CMK (cell line): ENCODE measurements around the gene SLC1A2.

Source experiments
- DNase-seq: peaks from one replicate; pipeline ENCODE4 v3.0.0-alpha.2; 2010; ENCODE audit warnings: low read depth

SLC1A2 gene

GRCh38 chr11:35348898-35349687 lies 70.3 kb downstream of the SLC1A2 start:
- no peak for DNase-seq

- DNase-seq: no peak
Observed at GRCh38 chr11:35347921-35348331, 71.4 kb downstream of the SLC1A2 start.

DNA sequence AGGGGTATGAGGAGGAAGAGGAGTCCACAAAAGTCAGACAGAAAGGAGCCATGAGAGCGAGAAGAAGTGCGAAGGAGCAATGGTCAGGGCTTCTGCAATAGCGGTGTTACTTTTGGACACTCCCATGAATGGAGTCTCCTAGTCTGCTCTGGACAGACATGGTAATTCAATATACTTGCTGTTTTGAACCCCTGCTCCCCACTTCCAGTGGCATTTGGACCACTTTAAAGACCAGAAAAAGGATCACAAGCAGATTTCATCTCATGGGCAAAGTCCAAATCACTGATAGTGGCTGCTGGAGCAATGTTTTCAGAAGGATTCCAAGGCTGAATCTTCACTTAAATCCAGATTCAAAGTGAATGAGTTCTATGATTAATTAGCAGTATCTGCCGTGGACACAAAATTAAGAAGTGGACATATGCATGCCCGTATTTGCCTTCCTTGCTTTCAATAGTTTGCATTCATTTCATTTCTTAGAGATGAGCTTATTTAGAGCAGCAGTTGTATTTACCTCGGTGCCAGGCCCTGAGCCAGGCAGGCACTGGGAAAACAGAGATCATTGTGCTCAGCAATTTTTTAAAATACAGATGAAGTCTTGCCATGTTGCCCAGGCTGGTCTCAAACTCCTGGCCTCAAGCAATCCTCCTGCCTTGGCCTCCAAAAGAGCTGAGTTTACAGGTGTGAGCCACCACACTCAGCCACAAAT lies 72.0 kb downstream of the SLC1A2 start:
- no peak for DNase-seq

DNA sequence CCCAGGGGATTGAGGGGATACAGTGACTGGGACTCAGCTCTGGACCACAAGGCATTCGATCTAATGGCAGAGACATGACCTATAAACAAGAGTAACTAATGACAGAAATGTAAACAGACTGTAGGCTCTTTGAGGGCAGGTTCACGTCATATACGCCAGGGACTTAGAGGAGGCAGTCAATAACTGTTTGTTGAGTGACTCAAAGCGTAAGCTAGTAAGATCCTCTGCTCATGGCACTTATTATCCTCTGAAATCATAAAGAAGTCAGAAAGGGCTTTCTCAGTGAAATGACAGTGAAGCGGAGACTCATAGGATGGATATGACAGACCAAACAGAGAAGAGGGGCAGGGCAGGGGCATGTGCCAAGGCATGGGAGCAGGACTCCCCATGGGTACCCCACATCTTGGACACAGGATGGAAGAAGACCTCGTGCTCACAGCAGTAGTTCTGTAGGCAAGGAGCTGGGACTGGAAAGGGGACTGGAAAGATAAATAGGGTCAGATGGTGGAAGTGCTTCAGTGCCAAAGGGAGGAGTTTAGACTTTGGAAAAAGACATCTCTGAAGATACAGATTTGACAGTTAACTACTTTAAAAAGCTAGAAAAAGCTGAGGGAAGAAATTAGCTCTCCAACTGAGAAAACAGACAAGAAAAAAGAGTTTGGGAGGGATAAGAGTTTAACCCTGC lies 72.7 kb downstream of the SLC1A2 start:
- no peak for DNase-seq

GRCh38 chr11:35344681-35345574 lies 74.4 kb downstream of the SLC1A2 start:
- no peak for DNase-seq

- DNase-seq: peak; percentile 65
Observed at GRCh38 chr11:35343033-35343598, 76.2 kb downstream of the SLC1A2 start.

DNA sequence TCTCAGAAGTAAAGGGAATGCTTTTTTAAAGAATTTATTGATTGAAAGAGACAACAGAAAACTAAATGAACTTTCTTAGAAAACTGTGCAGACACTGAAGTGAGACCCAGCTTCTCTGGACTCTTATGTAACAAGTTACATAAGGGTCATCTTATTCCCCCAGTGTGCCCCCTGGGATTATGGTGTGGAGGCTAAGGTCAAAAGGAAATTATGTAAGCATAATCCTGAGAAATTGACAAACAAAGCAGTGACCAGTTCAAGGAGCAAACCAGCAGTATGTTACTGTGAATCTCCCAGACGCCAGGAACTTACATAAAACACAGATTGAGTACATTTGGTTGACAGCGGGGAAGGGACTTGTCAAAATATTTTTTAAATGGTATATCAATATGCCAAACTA lies 78.6 kb downstream of the SLC1A2 start:
- DNase-seq: no peak

DNA sequence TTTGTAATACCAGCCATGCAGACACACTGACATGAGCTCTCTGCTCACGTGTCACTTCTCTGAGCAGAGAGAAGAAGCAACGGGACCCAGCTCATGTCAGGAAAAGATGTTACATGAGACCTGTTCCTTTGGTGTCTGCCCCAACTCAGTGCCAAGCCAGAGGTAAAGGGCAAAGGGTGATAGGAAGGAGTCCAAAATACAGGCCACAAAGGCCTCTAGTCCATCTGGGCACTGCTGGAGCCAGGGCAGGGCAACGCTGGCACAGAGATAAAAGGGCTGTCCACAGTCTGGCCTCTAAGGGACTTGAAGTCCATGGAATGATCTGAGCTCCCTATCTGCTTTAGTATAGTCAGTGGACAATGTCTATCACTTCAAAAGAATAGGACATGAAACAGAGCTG lies 79.3 kb downstream of the SLC1A2 start:
- DNase-seq: no peak

DNA sequence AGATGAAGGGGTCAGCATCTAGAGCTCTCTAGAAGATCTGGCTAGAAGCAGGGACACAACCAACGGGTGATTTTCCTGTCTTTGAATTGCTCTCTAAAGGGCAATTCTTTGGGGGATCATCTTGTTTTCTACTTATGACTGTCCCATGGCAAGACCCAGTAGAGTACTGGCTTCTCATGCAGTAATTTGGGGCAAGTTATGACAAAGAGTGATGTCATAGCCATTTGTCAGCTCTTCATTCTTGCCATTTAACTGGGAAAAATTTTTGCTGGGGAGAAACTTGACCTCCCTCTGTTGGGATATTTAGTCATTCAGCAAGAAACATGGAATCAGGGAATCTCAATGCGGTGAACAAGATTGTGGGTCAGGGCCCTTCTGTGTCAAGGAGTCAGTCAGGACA lies 80.4 kb downstream of the SLC1A2 start:
- DNase-seq: no peak

DNA sequence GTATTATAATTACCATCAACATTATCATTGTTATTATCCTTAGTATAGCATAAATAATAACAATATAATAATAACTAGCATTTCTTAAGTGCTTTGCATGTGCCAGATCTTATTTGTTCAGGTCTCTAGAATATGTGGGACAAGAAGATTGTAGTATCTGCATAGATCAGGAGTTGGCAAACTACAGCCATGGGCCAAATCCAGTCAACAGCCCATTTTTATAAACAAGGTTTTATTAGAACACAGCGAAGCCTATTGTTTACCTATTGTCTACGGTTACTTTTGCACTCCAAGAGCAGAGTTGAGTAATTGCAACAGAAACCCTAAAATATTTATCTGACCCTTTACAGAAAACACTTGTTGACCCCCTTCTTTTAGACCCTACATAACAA lies 81.4 kb downstream of the SLC1A2 start:
- no peak for DNase-seq

DNA sequence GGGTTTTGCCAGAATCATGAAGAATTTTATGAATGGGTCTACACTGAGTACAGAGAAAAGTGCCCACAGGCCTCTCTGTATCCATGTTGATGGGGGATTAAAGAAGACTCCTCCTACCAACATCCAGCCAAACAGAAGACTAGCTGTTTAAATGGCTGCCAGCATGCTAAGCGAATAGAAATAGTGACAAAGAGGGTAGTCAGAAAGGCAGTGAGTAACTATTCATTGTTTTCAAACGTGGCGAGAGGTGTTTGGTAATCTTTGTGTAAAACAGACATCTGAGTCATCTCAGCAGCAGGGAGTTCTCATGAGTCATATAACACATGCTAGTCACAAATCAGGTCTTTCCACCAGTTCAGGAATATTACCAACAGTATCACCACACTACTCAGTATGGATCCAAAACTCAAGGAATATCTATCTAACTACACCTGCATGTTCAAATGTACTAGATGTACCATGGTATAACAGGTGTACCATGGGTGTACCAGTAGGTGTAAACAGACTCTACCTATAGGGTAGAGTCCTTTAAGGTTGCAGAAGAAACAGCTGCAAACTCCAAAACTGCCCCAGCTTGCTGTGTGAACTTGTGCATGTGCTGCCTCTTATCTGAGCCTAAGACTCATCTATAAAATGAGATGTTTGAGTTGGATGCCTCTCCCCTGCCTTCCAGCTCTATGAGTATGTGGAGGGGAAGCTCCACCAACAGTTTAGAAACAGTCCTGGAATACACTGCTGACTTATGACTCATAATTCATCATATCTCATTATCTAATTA lies 82.0 kb downstream of the SLC1A2 start:
- DNase-seq: no peak

DNA sequence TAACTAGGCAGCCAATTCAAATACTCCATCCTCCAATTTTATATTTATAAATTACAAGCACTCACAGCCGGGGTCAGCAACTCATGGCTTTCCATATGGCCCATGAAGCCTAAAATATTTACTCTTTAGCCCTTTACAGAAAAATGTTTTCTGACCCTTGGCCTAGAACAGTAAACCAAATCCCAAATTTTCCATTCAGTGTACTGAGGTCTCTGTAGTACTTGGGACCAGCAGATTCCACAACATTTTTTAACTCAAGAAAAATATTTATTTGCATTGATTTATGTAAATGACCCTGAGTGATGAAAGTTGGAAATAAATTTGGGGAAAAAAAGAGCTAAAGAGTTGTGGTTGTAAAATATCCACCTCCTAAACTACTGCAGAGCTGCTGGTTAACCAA lies 82.6 kb downstream of the SLC1A2 start:
- no peak for DNase-seq

GRCh38 chr11:35335226-35335625 lies 84.1 kb downstream of the SLC1A2 start:
- no peak for DNase-seq

DNA sequence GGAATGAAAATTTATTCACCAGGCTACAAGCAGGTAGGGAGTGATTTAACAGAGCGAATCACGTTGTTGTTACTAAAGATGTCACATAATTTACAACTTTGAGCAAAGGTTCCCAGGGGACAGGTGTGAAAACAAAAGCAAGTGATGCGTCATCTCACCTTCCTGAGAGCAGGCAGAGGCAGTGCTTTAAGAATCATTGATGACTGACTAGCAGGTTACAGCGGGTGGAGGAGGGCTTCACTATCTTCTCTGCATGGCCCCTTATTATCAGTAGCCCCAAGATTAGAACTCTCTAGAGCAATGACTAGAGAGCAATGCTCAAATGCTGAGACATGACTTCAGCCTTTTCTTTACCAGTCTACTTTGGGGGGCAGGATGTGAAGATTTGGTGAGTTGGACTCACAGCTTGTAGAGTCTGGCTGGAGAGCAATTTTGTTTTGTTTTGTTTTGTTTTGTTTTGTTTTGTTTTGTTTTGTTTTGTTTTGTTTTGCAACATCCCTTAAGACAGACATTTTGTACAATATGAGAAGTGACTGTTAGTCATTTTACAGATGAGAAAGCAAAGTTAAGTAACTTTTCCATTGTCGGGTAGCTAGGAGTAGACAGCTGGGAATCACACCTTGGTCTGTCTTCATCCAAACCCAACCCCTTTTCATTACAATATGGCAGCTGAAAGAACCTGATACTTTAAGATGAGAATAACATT lies 84.8 kb downstream of the SLC1A2 start:
- no peak for DNase-seq

- no peak for DNase-seq
Observed at GRCh38 chr11:35332524-35332923, 86.8 kb downstream of the SLC1A2 start.

- no peak for DNase-seq
Observed at GRCh38 chr11:35330931-35331330, 88.4 kb downstream of the SLC1A2 start.

- no peak for DNase-seq
Observed at GRCh38 chr11:35330156-35330889, 89.0 kb downstream of the SLC1A2 start.

GRCh38 chr11:35327829-35328228 lies 91.5 kb downstream of the SLC1A2 start:
- no peak for DNase-seq

DNA sequence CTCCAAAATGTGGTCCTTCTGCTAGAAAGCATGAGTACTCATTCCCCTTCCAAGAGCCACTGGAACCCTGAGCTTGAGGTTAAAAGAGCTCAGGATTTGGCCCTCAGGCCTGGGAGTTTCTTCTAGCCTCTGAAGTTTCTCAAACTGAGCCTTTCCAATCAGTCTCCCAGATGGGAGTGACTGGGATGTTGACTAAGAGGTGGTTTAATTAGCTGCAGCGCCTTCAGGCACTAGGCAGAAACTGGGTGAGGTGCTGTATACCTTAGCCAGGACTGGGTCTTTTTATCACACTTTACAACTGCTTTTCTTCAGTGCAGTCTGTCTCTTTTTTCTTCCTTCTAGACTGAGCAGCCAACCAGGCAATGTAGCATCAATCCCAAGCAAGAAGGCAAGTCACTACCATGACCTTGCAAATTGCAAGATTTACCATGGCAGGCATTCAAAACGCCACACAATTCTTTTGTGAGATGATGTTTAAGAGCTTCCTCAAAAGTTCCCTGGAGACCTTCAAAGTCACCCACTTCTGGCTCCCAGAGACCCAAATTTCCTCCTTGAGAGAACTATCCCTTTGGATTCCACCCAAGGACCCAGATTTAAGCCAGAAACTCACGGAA lies 93.0 kb downstream of the SLC1A2 start:
- DNase-seq: no peak
